GM19238 (cell line): ENCODE results near the gene TRAPPC8.
"Not testable (repeated sequence)": the region's sequence is repeated elsewhere in the genome, so short reads cannot be mapped to it uniquely, and the experiment has no call there.

Experiments used
- DNase-seq: peaks from one replicate; pipeline ENCODE4 v3.0.0; 2011; ENCODE audit warnings: low spot score; ENCODE audit not compliant: insufficient read length

TRAPPC8 gene, protein sequence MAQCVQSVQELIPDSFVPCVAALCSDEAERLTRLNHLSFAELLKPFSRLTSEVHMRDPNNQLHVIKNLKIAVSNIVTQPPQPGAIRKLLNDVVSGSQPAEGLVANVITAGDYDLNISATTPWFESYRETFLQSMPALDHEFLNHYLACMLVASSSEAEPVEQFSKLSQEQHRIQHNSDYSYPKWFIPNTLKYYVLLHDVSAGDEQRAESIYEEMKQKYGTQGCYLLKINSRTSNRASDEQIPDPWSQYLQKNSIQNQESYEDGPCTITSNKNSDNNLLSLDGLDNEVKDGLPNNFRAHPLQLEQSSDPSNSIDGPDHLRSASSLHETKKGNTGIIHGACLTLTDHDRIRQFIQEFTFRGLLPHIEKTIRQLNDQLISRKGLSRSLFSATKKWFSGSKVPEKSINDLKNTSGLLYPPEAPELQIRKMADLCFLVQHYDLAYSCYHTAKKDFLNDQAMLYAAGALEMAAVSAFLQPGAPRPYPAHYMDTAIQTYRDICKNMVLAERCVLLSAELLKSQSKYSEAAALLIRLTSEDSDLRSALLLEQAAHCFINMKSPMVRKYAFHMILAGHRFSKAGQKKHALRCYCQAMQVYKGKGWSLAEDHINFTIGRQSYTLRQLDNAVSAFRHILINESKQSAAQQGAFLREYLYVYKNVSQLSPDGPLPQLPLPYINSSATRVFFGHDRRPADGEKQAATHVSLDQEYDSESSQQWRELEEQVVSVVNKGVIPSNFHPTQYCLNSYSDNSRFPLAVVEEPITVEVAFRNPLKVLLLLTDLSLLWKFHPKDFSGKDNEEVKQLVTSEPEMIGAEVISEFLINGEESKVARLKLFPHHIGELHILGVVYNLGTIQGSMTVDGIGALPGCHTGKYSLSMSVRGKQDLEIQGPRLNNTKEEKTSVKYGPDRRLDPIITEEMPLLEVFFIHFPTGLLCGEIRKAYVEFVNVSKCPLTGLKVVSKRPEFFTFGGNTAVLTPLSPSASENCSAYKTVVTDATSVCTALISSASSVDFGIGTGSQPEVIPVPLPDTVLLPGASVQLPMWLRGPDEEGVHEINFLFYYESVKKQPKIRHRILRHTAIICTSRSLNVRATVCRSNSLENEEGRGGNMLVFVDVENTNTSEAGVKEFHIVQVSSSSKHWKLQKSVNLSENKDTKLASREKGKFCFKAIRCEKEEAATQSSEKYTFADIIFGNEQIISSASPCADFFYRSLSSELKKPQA (N-terminal part only)

DNA sequence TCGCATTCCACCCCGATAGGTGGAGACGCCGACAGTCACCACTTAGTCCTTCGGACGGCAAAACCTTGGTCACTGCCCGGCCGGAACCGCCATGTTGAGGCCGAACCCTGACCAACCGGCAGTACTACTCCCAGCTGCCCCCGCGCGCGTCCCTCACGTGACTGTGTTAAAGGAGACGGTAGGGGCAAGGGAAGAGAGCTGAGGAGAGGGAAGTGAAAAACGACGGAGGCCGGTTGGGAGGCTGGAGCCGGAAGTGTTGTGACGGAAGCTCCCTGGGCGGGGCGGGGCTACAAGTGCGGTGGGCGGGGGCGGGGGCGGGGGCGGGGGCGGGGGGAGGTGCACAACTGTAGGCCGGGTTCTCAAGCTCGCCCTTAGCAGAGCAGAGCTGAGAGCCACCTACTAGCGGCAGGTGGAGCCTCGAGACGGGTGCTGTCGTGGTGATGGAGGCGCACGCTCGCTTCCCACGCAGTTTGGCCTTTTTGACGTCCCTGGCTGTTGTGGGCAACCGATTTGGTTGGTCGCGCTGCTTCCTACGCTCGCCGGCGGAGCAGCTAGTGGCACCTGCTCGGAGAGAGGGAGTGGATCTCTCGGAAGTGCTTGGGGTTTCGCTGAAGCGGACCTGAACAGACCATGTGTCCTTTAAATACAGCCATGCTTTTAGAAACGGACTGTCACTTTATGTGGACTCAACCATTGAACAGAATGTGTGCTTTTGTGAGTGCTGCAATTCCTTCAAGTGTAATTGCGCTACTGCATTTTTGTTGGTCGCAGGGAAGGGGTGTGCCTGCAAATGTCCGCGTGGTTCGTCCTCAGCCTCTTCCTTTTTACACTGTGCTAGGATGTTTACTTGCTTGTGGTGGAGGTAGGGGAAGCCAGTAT is at the start of gene TRAPPC8:
TRAPPC8 (minus strand) TSS at position 130 of the 879 bp plus-strand sequence. CDS start 364 bp downstream, outside the sequence.
- peak; percentile 93 for DNase-seq

DNA sequence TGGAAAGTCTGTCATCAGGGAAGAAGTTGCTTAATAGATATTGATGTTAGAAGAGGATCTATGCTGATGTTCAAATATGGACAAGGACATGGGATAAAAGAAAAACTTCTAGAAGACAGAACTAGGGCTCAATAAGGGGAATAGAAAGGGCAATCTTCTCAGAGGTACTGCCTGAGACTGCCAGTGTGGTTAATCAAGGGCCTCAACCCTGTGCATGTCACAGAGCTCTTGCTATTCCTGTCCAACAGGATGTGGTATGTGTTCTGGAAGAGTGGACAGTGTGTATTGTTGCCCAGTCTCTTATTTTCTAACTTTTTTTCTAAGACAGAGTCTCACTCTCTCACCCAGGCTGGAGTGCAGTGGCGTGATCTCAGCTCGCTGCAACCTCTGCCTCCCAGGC is 47.9 kb upstream of the TRAPPC8 start:
- DNase-seq, result peak; percentile 20

DNA sequence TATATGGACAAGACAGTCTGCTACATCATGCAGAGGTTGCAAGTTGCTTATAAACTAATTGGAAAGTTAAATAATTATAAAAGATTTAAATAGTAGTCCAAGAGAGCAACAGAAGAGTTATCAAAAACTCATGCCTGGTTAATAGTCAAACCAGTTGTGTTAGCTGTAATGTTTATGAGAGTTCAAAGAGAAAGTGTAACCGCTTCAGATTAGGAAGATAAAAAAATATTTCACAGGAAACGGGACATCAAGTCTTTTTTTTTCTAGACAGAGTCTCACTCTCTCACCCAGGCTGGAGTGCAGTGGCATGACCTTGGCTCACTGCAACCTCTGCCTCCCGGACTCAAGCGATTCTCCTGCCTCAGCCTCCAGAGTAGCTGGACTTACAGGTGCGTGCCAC is 41.0 kb upstream of the TRAPPC8 start:
- no peak for DNase-seq

DNA sequence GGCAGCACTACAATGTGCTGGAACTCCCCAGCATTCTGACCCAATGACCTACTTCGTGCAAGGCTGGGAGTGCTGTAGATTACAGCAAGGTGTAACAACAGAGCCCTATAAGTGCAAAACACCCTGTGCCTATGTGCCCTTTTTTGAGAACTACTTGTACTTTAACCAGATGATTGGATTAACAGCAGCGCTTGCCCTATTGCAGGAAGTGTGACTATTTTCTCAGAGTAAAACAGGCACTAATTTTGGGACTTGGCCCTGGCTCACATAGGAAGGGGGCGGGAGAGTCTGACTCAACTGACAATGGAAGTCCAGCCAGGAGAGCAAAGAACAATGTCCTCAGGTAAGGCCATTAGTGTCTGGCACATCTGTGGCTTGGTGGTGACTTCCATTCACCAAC is 40.1 kb upstream of the TRAPPC8 start:
- DNase-seq, result no peak

DNA sequence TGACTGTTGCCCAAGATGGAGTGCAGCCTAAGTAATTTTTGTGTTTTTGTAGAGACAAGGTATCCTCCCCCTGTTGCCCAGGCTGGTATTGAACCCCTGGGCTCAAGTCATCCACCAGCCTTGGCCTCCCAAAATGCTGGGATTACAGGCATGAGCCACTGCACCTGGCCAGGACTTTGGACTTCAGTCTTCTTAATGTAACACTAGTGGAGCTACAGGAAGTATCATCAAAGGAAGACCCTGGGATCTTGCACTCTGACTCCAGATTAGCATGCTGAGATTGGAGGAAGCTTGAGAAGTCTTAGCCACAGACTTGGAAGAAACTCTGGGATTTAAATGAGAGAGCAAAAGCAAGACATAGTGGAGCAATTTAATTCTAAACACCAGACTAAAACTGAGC is 37.9 kb upstream of the TRAPPC8 start:
- no peak for DNase-seq

DNA sequence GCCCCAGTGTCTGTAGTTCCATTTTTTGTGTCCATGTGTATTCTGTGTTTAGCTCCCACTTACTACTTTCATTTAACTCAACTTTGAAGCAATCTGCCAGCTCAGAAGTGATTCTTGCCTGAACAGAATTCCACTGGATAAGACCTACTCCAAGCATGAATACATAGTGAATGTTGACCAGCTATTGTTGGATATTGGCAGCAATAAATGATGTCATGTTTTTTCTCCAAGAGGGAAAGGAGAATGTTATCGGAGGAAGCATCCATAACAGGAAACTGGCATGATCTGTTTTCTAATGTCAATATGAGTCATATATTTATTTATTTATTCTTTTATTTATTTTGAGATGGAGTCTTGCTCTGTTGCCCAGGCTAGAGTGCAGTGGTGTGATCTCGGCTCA is 36.8 kb upstream of the TRAPPC8 start:
- DNase-seq, result no peak

DNA sequence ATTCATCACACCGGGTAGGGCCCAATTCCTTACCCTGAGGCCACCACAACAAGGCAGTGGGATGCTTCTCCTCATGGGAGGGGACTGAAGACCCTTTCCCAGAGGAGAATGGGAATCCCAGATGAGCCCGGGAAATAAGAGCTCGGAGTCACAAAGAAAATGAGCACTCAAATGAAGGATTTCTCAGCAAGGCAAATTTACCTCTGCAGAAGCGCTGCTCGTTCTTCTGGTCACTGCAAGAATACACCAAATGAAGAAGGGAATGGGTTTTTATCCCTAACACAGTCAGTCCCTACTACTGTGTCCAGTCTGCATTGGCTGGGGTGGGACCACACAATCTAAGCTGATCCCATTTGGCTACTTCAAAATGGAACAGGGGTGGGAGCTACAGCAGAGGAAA is 35.7 kb upstream of the TRAPPC8 start:
- no peak for DNase-seq

DNA sequence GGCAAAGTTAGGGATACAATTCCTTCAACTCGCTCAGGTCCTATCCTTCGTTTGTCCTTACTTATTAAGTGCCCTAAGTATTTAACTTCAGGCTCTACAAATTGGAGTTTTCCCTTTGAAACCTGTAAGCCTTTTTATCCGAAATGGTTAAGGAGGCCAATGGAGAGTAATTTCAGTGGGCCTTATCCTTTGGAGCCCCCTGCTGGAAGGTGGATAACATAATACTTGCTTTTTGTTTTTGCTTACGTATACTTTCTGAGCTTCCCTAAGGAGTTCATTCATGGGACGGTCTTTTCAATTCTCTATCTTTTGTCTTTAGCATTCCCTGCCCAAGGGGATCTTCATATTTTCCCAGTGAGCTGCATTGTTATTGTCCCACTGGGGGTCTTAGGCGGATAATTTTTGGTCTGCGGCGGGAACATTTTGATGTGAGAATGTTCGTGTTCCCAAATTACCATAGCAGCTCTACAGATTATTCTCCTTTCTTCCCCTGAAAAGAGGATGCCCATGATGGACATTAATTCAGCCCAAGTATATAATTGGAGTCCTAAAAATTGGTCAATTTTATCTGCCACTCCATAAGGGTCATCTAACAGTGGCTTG is 34.4 kb upstream of the TRAPPC8 start:
- DNase-seq, result no peak

DNA sequence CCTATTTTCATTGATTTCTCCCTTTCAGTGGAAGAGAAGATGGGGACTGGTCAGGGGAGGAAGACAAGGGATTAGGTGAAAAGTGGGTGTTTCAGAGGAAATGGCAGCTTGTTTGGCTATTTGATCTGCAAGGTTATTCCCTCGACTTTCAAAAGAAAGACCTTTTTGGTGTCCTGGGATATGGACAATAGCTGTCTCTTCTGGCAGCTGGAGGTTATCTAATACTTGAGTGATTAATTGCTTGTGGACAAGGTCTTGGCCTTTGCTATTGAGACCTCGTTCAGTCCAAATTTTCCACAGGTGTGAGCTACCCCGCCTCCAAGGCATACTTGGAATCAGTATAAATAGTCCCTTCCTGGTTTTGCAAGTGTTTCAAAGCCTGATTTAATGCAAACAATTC is 33.3 kb upstream of the TRAPPC8 start:
- DNase-seq, result no peak

DNA sequence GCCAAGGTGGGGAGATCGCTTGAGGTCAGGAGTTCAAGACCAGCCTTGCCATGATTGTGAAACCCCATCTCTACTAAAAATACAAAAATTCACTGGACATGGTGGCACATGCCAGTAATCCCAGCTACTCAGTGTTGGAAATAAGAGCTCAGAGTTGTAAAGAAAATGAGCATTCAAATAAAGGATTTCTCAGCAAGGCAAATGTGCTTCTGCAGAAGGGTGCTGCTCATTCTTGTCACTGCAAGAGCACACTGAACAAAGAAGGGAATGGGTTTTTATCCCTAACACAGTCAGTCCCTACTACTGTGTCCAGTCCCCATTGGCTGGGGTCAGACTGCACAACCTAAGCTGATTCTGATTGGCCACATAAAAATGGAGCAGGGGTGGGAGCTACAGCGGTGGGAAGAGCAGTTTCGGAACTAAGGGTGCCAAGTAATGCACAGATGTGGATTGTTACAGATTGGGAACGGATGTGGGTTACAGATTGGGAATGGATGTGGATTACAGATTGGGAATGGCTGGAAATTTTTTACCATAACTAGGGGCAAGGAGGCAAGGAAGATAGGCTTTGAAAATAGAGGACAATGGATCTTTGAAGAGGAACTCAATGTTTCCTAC is 31.1 kb upstream of the TRAPPC8 start:
- no peak for DNase-seq

DNA sequence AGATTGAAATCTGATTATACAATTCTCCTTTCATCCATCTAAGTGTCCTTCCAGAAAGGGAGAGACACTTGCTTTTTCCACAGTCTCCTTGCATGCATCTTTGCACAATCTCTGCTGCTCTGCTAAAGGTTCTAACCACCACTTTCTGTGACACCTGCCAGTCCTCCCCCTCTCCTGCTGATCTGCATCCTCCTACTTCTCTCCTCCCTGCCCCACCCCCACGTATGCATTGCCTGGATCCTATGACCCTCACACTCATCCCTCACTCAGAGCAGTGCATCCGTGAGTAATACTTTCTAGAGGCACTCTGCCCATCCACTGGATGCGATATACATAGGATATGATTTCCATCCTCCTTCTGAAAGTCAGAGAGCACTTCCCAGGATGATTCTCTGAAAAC is 27.7 kb upstream of the TRAPPC8 start:
- no peak for DNase-seq

DNA sequence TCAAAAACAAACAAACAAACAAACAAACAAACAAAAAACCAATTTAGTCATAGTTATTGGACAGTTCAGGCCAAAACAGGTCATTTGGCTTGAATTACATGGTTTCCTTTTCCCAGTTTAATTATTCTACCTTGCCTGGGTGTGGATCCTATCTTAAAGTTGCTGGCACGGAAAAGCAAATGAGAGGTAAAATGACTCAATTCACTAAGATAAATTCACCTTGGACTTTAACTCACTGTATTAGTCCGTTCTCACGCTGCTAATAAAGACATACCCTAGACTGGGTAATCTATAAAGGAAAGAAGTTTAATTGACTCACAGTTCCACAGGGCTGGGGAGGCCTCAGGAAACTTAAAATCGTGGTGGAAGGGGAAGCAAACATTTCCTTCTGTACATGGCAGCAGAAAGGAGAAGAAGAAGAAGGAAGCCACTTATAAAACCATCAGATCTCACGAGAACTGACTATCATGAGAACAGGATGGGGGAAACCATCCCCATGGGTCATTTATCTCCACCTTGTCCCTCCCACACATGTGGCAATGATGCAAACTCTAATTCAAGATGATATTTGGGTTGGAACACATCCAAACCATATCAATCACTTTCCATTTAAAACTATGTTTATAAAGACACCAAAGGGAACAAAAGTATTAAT is 22.5 kb upstream of the TRAPPC8 start:
- DNase-seq, result no peak

DNA sequence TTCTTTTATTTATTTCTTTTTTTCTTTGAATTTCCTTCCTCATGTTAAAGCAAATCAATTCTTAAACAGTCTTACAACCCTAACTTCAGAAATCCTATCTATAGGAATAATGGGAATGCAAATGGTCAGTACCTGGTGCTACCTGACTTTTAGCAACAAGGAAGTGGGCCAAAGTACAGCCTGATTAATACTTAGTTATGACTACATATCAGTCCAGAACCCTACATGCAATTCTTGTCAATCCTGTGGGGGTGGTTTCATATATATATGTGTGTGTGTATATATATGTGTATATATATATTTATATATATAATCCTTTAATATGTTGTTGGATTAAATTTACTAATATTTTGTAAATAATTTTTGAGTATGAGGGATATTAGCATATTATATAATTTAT is 14.8 kb upstream of the TRAPPC8 start:
- no peak for DNase-seq

DNA sequence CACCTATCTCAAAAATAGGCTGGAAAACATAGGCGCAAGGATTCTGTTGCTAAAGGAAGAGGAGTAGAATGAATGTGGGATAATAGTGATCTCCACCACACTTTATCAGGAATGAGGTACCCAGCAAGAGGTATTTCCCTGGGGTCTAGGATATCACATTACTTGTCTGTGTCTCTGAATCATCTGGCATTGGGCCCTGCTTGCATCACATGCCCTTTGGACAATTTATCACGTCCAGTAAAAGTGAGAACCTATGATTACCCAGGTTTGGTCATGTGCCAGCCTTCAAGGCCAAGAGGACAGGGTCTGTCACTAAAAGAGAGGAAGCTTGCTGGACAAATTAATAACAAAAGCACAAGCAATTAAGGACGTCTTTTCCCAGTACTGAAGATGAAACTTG is 11.4 kb upstream of the TRAPPC8 start:
- no peak for DNase-seq

DNA sequence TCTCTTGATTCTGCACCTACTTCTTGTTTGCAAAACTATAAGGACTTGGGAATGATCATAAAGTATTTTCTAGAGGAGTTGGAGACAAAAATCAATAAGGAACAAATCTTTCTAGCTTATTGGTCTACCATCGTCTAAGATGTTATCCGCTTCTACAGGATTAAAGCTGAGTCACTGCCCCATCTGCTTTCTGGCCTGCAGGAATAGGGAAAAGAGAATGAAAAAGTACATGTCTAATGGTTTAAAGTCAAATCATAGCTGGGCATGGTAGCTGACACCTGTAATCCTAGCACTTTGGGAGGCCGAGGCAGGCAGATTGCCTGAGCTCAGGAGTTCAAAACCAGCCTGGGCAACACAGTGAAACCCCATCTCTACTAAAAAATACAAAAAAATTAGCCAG is 10.8 kb upstream of the TRAPPC8 start:
- DNase-seq, result not testable (repeated sequence)

DNA sequence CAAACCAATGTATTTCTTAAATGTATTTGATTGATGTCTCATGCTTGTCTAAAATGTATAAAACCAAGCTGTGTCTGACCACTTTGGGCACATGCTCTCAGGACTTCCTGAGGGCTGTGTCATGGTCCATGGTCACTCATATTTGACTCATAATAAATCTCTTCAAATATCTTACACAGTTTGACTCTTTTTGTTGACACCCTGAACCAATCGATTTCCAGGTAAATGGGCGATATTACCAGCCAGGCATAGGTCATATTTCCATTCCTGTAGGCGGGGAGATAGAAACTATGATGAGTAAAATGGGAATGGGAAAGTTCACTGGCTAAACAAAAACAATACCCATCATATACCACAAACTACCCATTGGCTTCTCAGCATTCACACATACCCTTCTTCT is 9.3 kb upstream of the TRAPPC8 start:
- DNase-seq, result no peak

DNA sequence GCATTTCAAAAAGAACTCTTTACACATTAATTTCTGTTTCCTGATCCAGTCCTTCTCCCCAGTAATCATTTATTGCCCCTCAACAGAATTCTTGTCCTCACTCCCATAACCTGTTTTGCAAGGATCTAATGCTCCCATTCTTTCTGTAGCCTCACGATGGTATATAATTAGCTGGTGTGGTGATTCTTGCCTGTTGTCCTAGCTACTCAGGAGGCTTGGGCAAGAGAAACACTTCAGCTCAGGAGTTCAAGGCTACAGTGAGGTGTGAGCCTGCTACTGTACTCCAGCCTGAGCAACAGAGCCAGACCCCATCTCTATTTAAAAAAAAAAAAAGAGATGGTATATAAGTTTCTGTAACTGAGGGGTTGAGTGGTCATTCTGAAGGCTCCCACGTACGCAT is 7.7 kb upstream of the TRAPPC8 start:
- no peak for DNase-seq

DNA sequence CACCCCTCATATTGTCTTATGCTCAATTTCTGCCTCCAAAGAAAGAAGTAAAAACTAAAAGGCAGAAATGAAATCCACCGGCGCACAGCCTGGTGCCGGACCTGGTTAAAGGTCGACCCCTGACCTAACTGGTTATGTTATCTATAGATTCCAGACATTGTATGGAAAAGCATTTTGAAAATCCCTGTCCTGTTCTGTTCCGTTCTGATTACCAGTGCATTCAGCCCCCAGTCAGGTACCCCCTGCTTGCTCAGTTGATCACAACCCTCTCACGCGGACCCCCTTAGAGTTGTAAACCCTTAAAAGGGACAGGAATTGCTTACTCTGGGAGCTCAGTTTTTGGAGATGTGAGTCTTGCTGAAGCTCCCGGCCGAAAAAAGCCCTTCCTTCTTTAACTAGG is 5.4 kb upstream of the TRAPPC8 start:
- not testable (repeated sequence) for DNase-seq

DNA sequence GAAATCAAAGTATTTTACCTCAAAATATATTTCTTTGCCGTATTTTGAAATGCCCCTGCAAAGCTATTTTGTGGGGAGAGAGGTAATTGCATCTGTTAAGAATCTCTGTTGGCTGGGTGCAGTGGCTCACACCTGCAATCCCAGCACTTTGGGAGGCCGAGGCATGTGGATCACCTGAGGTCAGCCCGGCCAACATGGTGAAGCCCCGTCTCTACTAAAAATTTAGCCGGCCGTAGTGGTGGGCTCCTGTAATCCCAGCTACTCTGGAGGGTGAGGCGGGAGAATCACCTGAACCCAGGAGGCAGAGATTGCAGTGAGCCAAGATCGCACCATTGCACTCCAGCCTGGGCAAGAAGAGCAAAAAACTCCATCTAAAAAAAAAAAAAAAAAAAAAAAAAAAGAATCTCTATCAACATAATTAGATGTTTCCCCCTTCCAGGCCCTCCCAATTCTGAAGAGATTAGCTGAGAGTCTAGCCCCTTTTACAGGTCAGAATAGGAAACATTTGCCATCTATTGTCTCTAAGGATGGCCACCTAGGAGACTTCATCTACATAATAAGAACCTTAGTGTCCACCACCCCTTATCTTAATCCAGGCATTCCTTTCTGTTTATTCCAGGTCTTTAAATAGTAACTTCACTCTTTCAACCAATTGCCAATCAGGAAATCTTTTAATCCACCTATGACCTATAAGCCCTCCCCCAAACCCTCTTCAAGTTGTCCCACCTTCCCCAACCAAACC is 3.5 kb upstream of the TRAPPC8 start:
- DNase-seq, result no peak
